Prostate gland (tissue), 2 donors: ENCODE results near the gene SLC12A6.

Experiments
- POLR2A ChIP-seq: fragments of 450-650 bp; IDR thresholded peaks from one replicate; pipeline ENCODE4 v1.6.1; 2016; ENCODE audit warnings: antibody characterized with exemption, mild to moderate bottlenecking
- POLR2AphosphoS5 ChIP-seq: sonication (generic); formaldehyde crosslinking; IDR thresholded peaks from one replicate; pipeline ENCODE4 v1.6.1; 2017; ENCODE audit warnings: antibody characterized with exemption
- TF ChIP-seq, protein P1 (sequence below), 4 experiments: fragments of 200-600 bp in 2 of 4; fragments of 450-650 bp in 2 of 4; sonication (generic) in 2 of 4; IDR thresholded peaks; 1 replicate in 3 of 4; 2 replicates in 1 of 4; pipeline ENCODE4 v1.5.1; 2016 to 2019; ENCODE audit warnings: antibody characterized with exemption in 4 of 4, mild to moderate bottlenecking in 2 of 4, moderate library complexity in 2 of 4

DNA sequence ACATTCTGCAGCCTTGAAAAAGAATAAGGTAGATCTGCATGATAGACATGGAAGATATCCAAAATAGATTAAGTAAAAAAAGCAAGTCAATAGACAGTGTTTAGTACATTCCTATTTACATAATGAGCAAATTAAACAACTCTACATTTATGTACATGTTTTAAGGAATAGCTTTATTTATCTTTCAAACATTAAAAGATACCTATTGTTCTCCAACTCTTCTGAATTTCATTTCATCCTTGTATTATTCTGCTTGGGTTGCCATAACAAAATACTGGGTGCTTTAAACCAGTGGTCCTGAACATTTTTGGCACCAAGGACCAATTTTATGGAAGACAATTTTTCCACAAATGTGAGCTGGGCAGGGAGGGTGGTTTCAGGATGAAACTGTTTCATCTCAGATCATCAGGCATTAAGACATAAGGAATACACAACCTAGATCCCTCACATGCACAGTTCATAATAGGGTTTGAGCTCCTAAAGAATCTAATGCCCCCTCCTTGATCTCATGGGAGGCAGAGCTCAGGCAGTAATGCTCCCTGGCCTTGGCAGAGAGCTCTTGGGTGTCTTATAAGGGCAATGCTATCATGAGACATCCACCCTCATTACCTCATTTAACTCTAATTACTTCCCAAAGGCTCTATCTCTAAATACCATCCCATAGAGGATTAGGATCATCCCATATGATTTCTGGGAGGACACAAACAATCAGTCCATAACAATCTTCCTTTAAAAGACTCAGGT, 120.9 kb downstream of the SLC12A6 start:
- TF ChIP-seq, protein P1, sequence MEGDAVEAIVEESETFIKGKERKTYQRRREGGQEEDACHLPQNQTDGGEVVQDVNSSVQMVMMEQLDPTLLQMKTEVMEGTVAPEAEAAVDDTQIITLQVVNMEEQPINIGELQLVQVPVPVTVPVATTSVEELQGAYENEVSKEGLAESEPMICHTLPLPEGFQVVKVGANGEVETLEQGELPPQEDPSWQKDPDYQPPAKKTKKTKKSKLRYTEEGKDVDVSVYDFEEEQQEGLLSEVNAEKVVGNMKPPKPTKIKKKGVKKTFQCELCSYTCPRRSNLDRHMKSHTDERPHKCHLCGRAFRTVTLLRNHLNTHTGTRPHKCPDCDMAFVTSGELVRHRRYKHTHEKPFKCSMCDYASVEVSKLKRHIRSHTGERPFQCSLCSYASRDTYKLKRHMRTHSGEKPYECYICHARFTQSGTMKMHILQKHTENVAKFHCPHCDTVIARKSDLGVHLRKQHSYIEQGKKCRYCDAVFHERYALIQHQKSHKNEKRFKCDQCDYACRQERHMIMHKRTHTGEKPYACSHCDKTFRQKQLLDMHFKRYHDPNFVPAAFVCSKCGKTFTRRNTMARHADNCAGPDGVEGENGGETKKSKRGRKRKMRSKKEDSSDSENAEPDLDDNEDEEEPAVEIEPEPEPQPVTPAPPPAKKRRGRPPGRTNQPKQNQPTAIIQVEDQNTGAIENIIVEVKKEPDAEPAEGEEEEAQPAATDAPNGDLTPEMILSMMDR (IDR thresholded peaks at IDR 0.05), result no peak
- peak; percentile 19 for TF ChIP-seq POLR2AphosphoS5
- TF ChIP-seq POLR2A, result no peak
